OCI-LY1 (cell line): ENCODE data around the gene NUP54.

Experiments
- CTCF ChIP-seq: fragments of 200-600 bp; sonication (generic), shearing (Covaris generic); IDR thresholded peaks from 2 replicates; pipeline ENCODE4 v1.5.1; 2017; ENCODE audit warnings: mild to moderate bottlenecking, antibody characterized with exemption, low read length, moderate library complexity, mixed read lengths
- EZH2 ChIP-seq: fragments of 200-600 bp; sonication (generic), shearing (Covaris generic); IDR thresholded peaks from 2 replicates; pipeline ENCODE4 v1.8.0; 2017; ENCODE audit warnings: borderline replicate concordance, mixed run types, mild to moderate bottlenecking, antibody characterized with exemption, low read length, moderate library complexity, mixed read lengths

- no peak for TF ChIP-seq CTCF
- TF ChIP-seq EZH2 = no peak
Measured at GRCh38 chr4:76166480-76166879, 18.3 kb upstream of the NUP54 start.
